HG02642 (cell line): ENCODE measurements around the gene LPXN.
A peak's percentile ranks its signal among the peaks of the same experiment; 100 is the strongest.

Experiments
- ATAC-seq: cut with Tn5 transposase; IDR thresholded peaks from one replicate; pipeline ENCODE4 v1.9.1; 2021; ENCODE audit warnings: mild to moderate bottlenecking; ENCODE audit not compliant: unreplicated experiment, poor library complexity

The LPXN gene

DNA sequence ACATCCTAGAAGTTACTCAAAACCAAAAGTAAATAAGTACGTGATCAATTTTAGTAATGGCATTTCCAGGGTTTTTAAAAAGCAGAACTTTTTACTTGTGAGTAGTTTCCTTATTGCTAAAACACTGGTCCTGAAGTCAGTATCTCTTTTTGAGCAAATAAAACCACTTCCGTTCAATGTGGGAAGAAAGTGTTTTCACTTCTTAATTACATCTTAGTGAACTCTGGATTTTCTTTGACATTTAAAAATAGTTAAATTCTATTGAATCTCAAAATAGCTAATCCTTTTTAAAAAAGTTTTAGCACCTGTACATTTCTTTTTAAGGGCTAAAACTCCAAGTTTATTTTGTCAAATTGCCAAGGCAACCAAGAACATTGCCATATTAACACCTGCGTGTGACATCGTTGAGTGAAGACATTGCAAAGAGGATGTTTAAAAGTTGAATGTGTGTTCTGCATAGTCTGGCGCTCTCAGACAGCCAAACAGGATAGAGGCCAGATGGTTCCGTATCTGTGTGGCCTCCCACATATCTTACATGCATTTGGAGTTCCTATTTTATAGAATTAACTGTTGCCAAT, 50.5 kb downstream of the LPXN start:
- ATAC-seq = peak; percentile 86

DNA sequence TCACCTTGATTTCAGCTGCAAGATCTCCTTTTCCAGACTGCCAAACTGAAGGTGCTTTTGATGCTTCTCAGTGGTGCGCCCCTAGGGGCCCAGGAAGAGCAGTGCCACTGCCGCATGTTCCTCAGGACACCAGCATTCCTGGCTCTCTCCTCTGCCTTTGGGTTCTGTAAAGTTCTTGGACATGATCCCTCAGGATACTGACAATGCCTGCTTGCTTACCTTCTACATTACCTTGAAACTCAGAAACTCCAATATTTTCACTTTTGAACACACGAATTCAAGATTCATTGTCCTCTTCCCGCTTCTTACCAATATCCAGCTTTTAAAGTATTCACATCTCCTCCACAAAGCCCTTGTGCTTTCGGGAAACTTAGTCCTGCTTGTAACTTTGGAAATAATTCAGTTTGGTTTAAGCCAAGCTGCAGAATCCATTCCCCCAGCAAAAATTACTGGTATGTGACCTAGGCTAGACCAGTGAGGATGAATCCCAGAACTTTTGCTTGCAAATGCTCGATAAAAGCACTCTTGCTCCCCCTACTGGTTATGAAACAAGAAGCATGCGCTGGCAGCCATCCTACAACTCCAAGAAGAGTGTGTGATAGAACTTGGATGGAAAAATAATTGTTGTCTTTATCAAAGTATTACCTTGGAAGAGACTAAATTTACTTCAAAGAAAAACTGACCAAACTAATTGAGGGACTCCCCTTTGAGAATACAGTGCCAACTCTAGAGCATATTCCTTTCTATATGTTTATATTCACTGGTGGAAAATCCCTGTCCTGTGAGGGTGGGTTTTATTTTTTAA, 51.2 kb downstream of the LPXN start:
- peak; percentile 41 for ATAC-seq

DNA sequence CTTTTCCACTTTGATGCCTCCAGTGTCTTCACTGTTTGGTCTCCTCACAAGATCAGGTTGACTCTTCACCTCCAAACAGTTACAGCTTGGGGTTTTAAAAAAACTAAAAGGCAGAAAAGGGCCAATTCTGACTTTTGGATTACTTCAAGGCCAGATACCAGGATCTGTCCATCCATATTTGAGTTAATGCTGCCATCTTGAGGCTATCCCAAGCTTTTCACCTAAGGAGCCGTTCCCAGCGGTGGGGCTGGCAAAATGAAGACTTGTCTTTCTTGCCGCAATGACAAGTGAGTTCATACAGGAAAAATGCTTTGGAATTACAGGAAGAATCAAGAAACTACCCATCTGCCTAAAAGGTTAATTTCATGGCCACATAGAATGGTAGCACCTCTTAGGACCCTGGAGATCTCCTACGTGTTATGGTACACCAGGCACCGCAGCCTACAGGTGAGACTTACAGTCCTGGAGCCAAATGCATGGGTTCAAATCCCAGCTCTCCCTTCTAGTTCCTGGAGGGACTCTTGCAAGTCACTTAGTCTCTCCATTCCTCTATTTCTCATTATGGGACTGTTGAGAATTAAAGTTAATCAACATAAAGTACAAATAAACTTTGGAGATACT, 61.8 kb downstream of the LPXN start:
- ATAC-seq = peak; percentile 69

DNA sequence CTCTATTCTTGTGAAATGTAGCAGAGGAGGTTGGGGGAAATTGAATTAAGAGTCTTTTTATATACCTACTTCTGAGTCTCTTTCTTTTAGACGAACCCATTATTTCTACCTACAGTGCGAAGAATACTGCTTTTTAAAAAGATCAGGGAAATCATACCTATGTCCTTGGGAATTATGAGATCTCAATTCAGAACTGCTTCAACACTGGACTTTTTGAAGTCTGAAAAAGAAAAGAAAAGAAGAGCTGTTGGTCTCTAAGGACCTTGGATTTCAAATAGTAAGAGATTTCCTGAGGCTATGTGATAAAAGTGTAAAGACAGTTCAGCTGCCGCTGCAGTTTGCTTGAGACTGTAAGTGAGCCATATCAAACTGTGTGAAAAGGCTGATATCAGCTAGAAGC, 64.0 kb downstream of the LPXN start:
- no peak for ATAC-seq

DNA sequence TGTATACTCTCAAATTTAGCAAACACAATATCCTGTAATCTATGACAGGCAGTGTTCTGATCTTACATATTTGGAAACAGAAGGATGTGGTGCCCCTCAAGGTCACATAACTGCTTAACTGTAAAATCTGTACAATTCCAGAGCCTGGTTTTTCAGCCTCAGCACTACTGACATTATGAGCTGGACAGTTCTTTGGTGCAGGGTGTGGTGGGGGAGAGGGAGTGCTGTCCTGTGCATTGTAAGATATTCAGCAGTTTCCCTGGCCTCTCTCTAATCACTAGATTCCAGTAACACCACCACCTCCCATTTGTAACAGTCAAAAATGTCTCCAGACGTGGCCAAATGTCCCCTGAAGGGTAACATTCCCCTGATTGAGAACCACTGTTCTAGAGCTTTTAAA, 65.9 kb downstream of the LPXN start:
- ATAC-seq = no peak

DNA sequence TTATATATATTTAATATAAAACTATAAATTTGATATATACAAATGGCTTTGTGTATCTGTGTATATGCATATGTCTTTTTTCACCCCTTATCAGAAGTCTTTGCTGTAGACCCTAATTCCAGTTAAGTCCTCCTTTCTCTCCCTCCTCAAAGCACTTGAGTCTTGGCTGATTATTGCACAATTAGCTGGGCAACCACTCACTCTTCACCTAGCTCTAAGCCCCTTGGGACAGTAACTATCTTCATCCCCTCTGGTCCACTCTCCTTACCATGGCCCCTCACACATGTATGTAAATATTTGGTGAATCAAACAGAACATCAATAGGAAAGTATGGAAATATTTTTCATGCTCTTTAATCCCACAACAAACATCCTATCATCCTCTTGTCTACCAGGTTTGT, 66.8 kb downstream of the LPXN start:
- no peak for ATAC-seq

DNA sequence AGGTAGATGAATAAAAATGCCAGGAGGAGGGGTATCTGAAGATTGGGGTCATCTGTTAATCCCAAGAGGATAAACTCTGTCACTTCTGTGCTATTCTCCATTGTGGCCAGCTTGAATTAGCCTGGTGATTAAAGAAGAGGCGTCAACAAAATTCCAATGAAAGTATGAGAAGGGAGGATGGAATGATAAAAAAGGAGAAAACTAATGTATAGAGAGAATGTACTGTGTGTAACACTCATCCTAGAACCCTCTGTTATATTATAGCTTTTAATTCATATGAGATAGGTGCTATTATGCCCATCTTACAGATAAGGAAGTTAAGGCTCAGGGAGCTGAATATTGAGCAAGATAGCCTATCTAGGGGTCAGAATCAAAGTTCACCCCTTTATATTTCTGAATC, 67.7 kb downstream of the LPXN start, which contains the start of gene OR5B21:
TSS of gene OR5B21 (minus strand) at position 101 of the 400 bp plus-strand sequence. CDS start at position 101, 0 bp downstream.
- ATAC-seq = no peak

DNA sequence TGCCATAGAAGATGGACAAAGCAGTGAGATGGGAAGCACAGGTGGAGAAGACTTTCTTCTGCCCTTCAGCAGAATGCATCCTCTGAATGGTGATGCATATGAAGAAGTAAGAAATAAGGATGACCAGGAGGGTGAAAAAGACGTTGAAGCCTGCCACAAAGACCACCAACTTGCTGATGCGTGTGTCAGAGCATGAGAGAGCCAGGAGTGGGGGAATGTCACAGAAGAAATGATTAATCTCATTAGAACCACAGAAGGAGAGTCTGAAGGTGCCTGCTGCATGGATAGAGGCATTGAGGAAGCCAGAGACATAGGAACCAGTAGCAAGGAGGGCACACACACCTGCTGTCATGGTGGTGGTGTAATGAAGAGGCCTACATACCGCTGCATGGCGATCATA, 68.3 kb downstream of the LPXN start:
- no peak for ATAC-seq

DNA sequence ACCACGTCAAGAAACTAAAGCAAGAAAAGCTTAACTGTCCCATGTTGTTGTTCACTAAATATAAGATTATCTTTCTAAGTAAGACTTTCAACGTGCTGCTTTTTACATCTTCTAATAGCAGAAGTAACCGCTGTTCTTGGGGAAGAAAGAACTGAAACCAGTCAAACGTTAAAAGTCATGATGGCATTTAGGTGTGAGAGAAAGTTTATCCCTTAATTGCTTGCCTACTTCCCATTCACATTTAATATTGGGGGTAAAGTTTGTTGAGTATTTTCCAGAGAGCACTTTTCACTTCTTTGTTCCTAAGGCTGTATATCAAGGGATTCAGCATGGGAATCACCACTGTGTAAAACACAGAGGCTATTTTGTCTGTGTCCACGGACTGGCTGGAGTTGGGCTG, 68.7 kb downstream of the LPXN start:
- ATAC-seq = peak; percentile 38

DNA sequence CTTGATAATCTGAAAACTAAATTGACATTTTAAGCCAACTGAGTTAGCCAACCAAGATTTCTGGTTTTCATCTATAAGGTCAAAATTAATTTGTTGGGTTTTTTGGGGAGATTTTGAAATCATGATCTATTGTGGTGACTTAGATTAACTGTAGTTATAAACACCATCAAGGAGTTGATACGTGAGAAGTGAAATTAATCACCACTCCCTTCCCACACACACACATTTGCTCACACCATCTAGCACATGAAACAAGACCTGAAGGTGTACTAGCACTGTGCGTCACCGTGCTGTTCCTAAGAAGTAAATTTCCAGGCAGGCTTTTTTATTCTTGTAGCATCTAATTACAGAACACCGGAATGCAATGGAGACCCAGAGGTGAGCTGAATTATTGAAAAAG, 69.8 kb downstream of the LPXN start:
- ATAC-seq = no peak

DNA sequence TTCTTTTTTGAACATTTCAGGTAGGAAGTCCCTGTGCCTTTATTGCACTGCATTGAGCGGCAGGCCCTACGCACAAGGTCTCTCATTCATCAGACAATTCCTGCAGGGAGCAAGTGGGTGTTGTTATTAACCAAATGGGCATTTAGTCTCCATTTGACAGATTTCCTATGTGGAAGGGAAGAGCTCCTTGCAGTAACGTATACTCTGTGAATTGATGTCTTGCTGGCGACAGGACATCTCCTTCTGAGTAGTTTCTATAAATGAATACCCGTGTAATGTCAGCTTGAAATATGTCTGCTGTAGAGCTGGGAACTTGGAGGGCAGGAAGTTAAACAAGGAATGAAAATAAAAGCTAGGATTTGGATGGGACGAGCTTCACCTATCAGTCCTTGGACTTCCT, 71.4 kb downstream of the LPXN start:
- ATAC-seq = no peak

DNA sequence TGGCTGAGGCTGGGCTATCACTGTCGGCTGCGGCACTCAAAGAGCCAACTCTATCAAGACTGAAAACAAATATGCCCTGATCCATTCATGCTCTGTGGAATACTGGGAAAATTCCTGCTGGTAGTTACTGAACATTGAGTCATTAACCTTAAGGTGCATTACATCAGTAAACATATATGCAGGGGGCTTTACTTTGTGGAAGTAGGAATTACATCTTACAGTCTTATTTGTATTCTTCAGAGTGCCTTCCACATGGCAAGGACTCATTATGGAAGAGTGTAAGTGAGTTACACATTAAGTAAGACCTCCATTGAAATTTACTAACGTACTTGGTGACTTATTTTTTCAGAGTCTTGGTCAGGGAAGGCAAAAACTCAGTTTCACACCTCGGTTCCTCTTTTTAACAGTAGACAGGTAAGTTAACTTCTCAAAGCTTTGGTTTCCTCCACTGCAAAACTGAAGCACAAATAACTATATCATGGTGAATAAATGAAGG, 72.2 kb downstream of the LPXN start:
- peak; percentile 95 for ATAC-seq

DNA sequence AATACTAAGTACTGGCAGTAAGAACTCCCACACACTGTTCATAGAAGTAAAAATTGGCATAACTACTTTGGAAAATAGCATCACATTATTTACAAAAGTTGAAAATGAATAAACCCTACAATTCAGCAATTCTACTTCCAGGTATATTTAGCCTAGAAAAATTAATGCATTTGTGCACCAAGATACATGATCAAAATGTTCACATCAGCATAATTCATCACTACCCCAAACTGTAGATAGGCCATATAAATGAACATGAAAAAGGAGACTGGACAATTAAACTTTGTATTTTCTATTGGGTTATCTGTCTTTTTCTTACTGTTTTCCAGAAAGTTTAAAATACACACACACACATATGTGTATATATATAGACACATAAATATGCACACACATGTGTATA, 73.7 kb downstream of the LPXN start:
- no peak for ATAC-seq

DNA sequence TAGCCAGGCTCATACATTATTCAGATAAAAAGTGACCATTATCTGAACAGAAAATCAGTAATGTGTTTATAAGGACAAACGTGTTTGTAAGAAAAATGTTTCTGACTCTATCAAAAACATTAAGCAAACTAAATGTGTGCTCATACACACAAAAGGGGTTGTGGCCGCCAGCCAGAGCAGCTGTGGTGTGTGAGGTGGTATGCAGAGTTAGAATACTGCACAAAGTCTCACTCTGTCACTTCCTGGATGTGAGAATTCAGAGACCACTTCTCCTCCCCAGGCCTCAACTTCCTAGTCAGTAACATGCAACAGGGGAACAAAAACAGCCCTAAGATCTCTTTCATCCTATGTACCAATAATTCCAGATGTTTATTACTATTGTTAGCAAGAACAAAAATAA, 77.2 kb downstream of the LPXN start:
- ATAC-seq = no peak

DNA sequence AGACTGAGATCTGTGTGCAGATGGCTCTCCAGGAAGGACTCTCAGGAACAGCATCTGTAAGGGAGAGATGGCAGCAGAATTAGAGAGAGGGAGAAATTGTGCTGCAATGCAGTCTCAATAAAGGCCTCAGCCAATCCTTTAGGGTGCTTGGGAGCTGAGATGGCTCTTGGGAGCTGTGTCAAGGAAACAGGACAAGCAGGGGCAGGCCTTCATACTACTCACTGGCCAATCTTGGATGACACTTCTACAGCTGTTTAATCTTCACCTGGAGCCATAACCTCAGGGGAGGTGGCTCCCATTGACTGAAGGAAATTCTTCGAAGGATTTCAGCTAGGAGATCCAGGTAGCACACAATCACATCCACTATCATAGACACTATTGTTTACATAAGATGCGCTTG, 77.7 kb downstream of the LPXN start:
- ATAC-seq = no peak

DNA sequence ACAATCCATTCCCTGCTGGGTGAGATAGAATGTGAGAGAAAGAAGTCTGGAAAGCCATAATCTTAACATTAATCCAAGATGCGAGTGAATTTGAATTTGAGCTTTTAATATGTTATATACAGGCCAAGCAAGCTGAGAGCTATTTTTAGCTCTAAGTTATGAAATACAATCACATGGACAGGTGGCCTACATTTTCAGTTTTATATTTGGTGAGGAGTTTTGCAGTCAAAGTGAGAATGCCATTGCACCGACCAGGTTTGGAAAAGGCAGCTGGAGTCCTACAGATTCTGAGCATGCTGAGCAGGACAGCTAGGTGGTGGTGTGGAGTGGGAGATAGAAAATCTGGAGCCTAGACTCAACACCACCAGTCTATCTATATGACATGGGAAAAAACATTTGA, 79.8 kb downstream of the LPXN start:
- peak; percentile 58 for ATAC-seq

DNA sequence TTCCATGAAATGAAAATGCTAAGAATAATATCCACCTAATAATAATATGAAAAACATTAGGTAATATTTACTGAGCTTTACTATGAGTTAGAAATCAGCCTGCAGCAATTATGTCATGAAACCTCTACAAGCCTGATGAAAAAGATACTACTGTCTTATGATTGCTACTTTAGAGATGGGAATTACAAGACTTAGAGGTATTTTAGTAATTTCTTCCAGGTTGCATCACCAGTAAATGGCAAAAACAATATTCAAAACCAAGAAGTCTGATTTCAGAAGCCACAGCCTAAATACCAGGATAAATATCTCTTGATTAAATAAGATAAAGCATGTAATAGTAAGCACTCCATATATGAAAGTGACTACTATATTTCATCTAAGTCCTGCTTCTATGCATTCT, 81.6 kb downstream of the LPXN start:
- ATAC-seq = no peak

DNA sequence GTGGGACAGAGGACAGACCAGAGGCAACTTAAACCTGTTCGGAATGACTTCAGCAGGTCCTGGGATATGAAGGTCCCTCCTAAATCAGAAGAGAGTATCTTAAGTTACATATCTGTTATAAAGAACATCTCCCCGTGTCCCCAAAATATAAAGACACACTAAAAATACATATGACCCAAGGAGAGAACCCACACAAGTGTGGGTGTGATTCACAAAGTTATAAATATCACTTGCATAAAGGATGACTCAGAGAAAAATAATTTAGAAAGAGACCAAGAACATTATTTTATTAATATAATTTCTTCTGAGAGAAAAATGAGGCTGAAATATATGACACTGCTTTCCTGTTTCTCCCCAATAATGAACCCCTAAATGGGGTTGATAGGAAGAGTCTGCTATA, 82.0 kb downstream of the LPXN start:
- ATAC-seq = no peak

DNA sequence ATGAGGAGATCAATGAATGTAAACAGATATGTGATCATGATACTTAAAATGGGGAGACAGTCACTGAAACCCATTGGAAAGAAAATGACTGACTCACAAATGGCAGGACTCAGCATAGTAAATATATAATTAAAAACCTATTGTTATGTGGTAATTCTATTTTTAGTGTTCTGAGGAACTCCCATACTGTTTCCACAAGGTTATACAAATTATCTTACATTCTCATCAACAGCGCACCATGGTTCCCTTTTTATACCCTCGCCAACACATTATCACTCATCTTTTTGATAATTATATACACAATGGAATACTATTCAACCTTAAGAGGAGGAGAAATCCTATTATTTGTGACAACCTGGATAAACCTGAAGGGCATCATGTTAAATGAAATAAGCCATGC, 84.8 kb downstream of the LPXN start:
- no peak for ATAC-seq

DNA sequence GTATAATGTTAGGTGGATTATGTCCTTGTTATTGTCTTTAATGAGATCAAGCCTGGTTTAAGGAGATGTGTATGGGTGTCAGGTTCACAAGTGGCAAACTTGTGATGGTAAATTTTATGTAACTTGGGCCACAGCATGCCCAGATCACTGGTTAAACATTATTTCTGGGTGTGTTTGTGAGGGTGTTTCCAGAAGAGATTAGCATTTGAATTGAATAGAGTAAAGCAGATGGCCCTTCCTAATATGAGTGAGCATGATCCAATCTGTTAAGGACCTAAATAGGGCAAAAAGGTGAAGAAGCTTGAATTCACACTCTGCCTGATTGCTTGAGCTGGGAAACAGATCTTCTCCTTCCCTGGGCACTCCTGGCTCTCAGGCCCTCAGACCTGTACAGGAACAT, 88.5 kb downstream of the LPXN start:
- ATAC-seq = no peak

DNA sequence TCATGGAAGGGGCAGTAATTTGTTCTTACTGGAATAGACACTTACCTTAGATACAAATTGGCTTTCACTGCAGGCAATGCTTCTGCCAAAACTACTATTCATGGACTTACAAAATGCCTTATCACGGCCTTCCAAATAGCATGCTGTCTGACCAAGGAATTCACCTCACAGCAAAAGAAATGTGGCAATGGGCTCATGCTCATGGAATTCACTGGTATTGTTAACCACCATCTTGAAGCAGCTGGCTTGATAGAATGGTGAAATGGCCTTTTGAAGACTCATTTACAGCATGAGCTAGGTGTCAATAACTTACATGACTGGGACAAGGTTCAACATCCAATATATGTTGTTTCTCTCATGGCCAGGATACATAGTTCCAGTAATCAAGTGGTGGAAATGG, 89.7 kb downstream of the LPXN start:
- no peak for ATAC-seq
